HG03565 (cell line): ENCODE data around the gene PTGER3.
A peak's percentile ranks its signal among the peaks of the same experiment; 100 is the strongest.
"Not testable (repeated sequence)": the region's sequence is repeated elsewhere in the genome, so short reads cannot be mapped to it uniquely, and the experiment has no call there.

Source experiments
- ATAC-seq: cut with Tn5 transposase; IDR thresholded peaks from one replicate; pipeline ENCODE4 v1.9.1; 2021; ENCODE audit warnings: mild to moderate bottlenecking, moderate library complexity; ENCODE audit not compliant: unreplicated experiment

The PTGER3 gene

DNA sequence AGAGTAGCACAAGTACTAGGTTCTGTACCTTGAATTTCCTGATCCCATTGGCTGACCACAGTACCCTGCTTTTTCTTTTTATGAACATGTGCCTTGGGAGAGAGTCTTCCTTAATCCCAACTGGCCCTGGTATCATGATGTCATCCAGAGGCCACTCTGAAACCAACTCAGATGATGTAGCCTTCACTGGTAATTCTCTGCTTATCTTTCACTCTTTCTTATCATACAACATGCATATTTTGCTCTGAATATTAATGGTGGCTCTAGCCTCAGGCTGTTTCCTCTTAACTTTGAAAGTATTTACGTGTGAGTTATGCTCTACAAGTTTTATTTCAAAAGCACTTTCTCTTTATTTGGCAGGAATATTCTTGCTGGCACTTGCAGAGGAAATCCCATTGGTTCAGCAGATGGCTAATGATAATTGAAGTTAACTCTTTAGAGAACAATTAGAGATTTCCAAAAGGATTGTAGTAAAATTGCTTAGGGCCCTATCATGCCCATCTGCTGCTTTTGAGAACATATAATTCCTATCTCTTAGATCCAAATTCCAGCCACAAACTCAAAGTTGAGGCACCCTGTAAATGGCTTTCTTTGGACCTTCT is 86.1 kb downstream of the PTGER3 start:
- ATAC-seq: no peak

DNA sequence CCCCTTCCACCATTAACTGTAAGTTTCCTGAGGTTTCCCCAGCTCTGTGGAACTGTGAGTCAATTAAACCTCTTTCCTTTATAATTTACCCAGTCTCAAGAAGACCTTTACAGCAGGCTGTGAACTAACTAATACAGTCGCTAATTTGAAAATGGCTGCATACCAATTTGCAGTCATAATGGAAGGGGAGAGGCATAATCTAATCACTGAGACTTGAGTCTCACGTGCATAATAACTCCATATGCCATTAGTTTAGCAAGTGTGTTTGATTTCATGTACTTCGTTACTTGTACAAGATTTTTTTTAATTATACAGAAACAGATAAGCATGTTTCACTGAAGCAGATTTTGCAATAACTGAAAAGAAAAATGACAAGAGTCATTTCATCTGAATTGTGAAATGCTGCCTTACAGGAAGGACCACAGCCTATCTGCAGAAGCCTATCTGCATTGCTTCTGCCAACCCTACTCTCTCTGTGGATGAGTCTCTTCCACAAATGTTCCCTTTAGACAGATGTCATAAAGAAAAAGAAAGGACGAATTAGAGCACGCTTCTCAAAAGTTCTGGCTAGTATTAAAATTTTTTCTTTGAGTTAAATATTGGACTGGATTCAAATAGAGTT is 99.1 kb downstream of the PTGER3 start:
- ATAC-seq: no peak

DNA sequence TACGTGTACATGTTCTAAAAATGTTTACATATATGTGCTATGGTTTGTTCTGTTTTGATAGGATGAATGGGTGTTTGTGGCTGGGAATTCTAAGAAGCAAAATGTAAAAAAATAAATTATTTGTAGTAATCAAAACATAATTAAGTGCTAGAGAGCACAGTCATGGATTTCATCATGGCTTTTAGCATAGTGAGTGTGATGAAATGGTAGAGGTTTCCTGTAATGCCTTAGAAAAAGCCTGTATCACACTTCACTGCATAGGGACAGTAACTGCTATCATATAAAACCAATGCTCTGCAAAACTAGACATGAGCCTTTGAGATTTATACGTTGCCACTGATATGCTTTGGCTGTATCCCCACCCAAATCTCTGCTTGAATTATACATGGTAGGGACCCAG is 99.8 kb downstream of the PTGER3 start:
- no peak for ATAC-seq

DNA sequence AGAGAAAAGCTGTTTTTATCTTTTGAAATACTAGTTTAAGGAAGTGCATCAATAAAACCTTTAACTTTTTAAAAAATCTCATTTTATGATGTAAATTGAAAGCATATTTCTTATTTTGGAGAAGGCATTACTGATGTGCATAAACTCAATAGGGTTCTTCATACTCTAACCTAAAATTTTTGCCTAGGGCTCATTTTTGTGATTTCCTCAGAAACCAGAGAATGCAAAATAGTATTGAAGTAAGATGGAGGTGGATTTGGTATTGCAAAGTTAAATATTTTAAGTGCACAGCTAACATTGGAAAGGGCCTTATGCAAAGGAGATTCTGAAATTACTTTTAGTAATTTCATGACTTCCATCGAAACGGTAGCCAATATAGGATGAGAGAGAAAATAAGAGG is 101.9 kb downstream of the PTGER3 start:
- no peak for ATAC-seq

DNA sequence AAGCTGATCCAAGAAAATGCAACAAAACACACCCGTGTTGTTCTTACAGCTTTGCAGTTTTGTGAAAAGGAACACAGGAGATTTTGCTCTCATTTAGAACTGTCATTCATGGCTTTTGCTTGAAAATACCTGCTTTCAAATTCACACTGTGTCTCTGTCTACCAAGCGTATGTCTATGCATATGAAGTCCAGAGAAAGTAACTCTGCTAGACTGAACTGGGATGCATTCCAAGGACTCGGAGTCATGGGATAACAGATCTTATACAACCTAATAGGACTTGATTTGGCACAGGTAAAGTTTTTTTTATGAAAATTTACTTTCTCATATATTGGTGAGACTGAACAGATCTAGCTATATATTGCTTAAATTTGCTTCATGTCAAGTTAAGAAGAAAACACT is 102.4 kb downstream of the PTGER3 start:
- no peak for ATAC-seq

DNA sequence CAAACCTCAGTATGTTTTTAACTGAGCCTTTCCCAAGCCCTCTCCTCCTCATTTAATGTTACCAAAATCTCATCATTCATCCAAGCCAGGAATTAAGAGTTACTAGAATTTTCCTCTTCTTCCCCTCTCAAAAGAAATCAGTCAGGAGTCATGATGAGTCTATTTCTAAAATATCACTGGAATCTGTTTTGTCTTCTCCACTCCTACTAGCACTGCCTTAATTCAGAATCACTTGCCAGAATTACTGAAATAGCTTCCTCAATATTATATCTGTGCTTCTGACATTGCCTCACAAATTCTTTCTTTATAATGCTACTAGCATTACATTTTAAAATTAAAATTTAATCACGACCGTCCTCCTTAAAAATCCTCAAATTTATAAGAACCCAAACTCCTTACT is 106.1 kb downstream of the PTGER3 start:
- ATAC-seq: no peak

DNA sequence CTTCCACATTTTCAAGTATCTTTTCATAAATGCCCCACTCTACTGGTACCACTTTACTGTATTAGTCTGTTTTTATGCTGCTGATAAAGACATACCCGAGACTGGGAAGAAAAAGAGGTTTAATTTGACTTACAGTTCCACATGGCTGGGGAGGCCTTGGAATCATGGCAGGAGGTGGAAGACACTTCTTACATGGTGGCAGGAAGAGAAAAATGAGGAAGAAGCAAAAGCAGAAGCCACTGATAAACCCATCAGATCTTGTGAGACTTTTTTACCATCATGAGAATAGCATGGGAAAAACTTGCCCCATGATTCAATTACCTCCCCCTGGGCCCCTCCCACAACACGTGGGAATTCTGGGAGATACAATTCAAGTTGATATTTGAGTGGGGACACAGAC is 107.2 kb downstream of the PTGER3 start:
- not testable (repeated sequence) for ATAC-seq

DNA sequence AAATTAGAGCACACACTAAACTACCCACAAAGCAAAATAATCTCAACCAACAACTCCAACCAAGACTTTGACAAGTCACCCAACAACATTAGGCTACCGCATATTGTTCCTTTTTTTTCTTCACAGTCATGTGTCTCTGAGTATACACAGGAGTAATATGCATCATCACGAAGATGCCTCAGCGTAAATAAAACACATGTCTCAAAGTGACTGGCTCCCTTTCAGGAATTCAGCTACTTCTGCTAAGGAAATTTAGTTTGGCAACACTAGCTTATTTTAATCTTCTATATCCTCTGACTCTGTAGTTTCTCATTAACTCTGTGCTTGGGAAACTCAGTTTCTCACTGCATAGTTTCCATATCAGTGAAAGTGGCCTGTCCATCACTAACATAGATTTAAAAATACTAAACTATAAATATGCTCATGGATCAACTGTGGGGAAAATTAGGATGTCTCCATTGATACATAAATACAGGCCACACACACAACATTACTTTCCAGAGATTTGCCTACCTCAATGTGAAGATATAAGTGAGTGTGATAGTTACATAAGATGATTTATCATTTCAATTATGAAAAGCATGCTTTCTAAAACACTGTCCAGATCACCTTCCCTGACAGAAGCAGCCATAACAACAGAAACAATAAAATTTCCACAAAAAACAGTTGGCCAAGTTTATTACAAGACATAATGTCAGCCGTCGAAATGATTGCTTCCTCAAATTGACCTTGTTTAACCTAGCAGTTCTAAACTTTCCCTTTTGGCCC is 113.2 kb downstream of the PTGER3 start:
- no peak for ATAC-seq

DNA sequence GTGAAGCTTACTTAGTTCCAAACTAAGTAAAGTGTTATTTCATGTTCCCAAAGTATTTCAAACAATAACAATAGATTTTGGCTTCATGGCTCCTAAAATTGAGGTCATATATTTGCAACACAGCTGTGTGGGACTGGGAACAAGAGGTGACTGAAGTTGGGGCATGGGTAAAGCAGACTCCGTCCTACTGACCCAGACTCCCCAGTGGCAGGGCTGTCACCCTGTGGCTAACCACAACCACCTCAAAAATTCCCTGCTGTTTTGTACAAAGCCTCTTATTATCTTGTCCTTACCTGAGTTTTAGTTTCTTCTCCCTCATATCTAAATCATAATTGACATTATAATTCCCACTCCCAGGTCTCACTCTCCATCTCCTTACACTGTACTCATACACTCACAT is 117.6 kb downstream of the PTGER3 start:
- ATAC-seq: peak; percentile 36

DNA sequence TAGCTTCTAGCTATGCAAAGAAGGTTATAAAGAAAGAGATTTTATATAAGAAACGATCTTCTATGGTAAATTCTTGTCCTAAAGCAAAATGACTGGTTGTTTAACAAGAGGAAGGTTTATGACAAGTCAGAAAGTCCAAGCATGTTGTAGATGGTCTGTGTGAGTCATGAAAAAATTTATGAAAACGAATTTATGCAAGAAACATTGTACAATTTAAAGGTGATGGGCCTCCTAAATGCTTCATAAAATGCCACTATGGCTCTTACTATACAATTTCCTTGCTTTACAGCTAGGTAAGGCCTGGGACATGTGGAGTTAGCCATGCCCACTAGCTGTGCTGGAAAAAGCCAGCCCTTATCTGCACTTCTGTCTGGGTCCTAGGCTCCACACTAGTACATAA is 125.4 kb downstream of the PTGER3 start:
- no peak for ATAC-seq
